Keratinocyte (primary cell): ENCODE results near the gene PCSK2. TPM values are rescaled to one million over a fixed set of nuclear protein-coding genes. Genes with fewer than 3 reads are reported as not detected.

Experiments used
- DNase-seq: peaks from one replicate; pipeline ENCODE4 v3.0.0-alpha.2; 2011; ENCODE audit warnings: low read depth, missing footprints, low spot score
- FAIRE-seq: peaks from 2 replicates; lab custom pipeline; 2011; peaks lifted over from hg19 to GRCh38; lab: Jason Lieb, UNC
- H2AFZ ChIP-seq: 2 replicates; pipeline ENCODE4 v1.6.0; 2012; ENCODE audit warnings: low read length, control low read depth, inconsistent platforms; ENCODE audit not compliant: control insufficient read depth
- H3K27ac ChIP-seq: 2 replicates; pipeline ENCODE4 v1.5.1; 2011; ENCODE audit warnings: low read length; ENCODE audit not compliant: control insufficient read depth, insufficient read depth
- H3K27me3 ChIP-seq: 3 replicates; pipeline ENCODE4 v1.6.0; 2011; ENCODE audit warnings: low read length; ENCODE audit not compliant: control insufficient read depth, insufficient read depth; ENCODE audit errors: extremely low read depth
- H3K36me3 ChIP-seq, 2 experiments: 2 replicates in 1 of 2; 3 replicates in 1 of 2; pipeline ENCODE4 v1.5.1; 2011; ENCODE audit warnings: low read length in 2 of 2, mild to moderate bottlenecking in 1 of 2; ENCODE audit not compliant: control insufficient read depth in 2 of 2, insufficient read depth in 2 of 2; ENCODE audit errors: extremely low read depth in 1 of 2
- H3K4me1 ChIP-seq: 3 replicates; pipeline ENCODE4 v1.5.1; 2011; ENCODE audit warnings: low read length; ENCODE audit not compliant: control insufficient read depth, insufficient read depth; ENCODE audit errors: extremely low read depth
- H3K4me2 ChIP-seq: 3 replicates; pipeline ENCODE4 v1.6.0; 2011; ENCODE audit warnings: low read depth, low read length; ENCODE audit not compliant: control insufficient read depth, insufficient read depth; ENCODE audit errors: extremely low read depth
- H3K4me3 ChIP-seq, 3 experiments: fragments of 200-600 bp in 1 of 3; sonication (generic) in 1 of 3; 2 replicates in 2 of 3; 3 replicates in 1 of 3; pipeline ENCODE4 v1.5.1; 2011 to 2016; ENCODE audit warnings: low read length in 3 of 3, mild to moderate bottlenecking in 3 of 3, control low read depth in 2 of 3, inconsistent platforms in 1 of 3, low read depth in 1 of 3, mixed read lengths in 1 of 3, mixed run types in 1 of 3, moderate library complexity in 1 of 3; ENCODE audit not compliant: control insufficient read depth in 2 of 3, insufficient read depth in 2 of 3; ENCODE audit errors: extremely low read depth in 1 of 3
- H3K79me2 ChIP-seq: 2 replicates; pipeline ENCODE4 v1.6.0; 2012; ENCODE audit warnings: low read length; ENCODE audit not compliant: control insufficient read depth, insufficient read depth
- H3K9ac ChIP-seq: 3 replicates; pipeline ENCODE4 v1.6.0; 2011; ENCODE audit warnings: low read length; ENCODE audit not compliant: control insufficient read depth, insufficient read depth; ENCODE audit errors: extremely low read depth
- H3K9me1 ChIP-seq: 3 replicates; pipeline ENCODE4 v1.6.0; 2011; ENCODE audit warnings: low read length; ENCODE audit not compliant: control insufficient read depth, insufficient read depth; ENCODE audit errors: extremely low read depth
- H3K9me3 ChIP-seq: 2 replicates; pipeline ENCODE4 v1.5.1; 2012; ENCODE audit warnings: low read depth, low read length; ENCODE audit not compliant: control insufficient read depth
- H4K20me1 ChIP-seq: 3 replicates; pipeline ENCODE4 v1.6.0; 2011; ENCODE audit warnings: low read length; ENCODE audit not compliant: control insufficient read depth, insufficient read depth; ENCODE audit errors: extremely low read depth
- EZH2 ChIP-seq: IDR thresholded peaks from one replicate; pipeline ENCODE4 v1.6.1; 2012; ENCODE audit warnings: inconsistent platforms, mild to moderate bottlenecking, low read length, moderate library complexity
- dilution Hi-C: fragments of 300-500 bp; cut with MboI; formaldehyde crosslinking; loops from one replicate; pipeline ENCODE4 v1.7.0; 2020; ENCODE audit warnings: low sequenced_read_pairs; ENCODE audit not compliant: extremely low pct_ligation_motif_present
- polyA plus RNA-seq, 5 experiments: library from polyadenylated mRNA; depleted of rRNA in 3 of 5; stranded (reverse) in 3 of 5; stranded (forward) in 1 of 5; unstranded in 1 of 5; fragments of >200 nt; gene quantifications; 1 replicate in 1 of 5; 2 replicates in 3 of 5; 3 replicates in 1 of 5; pipeline versions ENCODE4 v1.2.1 to v1.2.3, GENCODE V29; 2011 to 2012; ENCODE audit warnings: missing spikeins in 2 of 5, low read depth in 1 of 5, low replicate concordance in 1 of 5
- TF ChIP-seq, protein P1 (sequence below), 3 experiments: IDR thresholded peaks in 1 of 3; conservative IDR thresholded peaks in 1 of 3; optimal IDR thresholded peaks in 1 of 3; 2 replicates in 2 of 3; 3 replicates in 1 of 3; pipeline versions ENCODE3 to v1.5.1; 2011; ENCODE audit warnings: low read length in 3 of 3, mild to moderate bottlenecking in 3 of 3, moderate library complexity in 2 of 3, control low read depth in 1 of 3, inconsistent platforms in 1 of 3; ENCODE audit not compliant: insufficient read depth in 2 of 3; ENCODE audit errors: extremely low read depth in 1 of 3

The PCSK2 gene
- polyA plus RNA-seq, 1 donor (not counting 4 experiments of a cell fraction or from before 2014, with no cell fraction given) = not detected

DNA sequence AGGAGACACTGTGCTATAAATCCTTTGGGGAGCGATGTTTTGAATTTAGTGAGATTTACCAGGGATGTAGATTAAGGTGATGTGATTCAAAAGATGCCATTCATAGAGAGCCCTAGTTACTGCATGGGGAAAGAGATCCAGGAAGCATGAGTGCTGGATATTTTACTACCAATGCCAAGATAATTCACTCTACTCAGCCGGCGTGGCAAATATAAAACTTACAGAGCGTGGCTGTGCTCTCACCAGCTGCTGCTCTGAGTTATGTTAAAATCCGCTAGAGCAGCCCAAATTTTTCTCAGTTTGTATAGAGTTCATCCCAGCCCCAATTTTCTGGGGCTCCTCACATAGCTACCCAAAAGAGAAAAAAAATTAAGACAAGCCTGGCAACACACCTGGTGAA is 255.7 kb downstream of the PCSK2 start:
- no peak overlapping the region for H3K4me3 ChIP-seq
- no peak overlapping the region for H3K4me2 ChIP-seq
- no peaks in the 10 kb centered on the region for H3K4me1 ChIP-seq
- H3K9ac ChIP-seq = no peak overlapping the region
- H3K27ac ChIP-seq = no peak overlapping the region
- no peak for FAIRE-seq
- no peak for DNase-seq
- dilution Hi-C loops = no loop called here
- no peaks in the 10 kb centered on the region for H4K20me1 ChIP-seq
- no peak overlapping the region for H2AFZ ChIP-seq
- no peaks in the 10 kb centered on the region for H3K36me3 ChIP-seq
- no peaks in the 10 kb centered on the region for H3K27me3 ChIP-seq
- TF ChIP-seq, protein P1, sequence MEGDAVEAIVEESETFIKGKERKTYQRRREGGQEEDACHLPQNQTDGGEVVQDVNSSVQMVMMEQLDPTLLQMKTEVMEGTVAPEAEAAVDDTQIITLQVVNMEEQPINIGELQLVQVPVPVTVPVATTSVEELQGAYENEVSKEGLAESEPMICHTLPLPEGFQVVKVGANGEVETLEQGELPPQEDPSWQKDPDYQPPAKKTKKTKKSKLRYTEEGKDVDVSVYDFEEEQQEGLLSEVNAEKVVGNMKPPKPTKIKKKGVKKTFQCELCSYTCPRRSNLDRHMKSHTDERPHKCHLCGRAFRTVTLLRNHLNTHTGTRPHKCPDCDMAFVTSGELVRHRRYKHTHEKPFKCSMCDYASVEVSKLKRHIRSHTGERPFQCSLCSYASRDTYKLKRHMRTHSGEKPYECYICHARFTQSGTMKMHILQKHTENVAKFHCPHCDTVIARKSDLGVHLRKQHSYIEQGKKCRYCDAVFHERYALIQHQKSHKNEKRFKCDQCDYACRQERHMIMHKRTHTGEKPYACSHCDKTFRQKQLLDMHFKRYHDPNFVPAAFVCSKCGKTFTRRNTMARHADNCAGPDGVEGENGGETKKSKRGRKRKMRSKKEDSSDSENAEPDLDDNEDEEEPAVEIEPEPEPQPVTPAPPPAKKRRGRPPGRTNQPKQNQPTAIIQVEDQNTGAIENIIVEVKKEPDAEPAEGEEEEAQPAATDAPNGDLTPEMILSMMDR (optimal IDR thresholded peaks at IDR 0.05 in 1 of 3, IDR thresholded peaks at IDR 0.05 in 1 of 3, conservative IDR thresholded peaks at IDR 0.05 in 1 of 3; ENCODE audit: extremely low read depth in 1 of 3, insufficient read depth in 2 of 3, low read length in 3 of 3) = no peak
- TF ChIP-seq EZH2 = no peak
- H3K79me2 ChIP-seq = no peaks in the 10 kb centered on the region
- H3K9me1 ChIP-seq = no peaks in the 10 kb centered on the region
- H3K9me3 ChIP-seq = no peaks in the 10 kb centered on the region

GRCh38 chr20:17485017-17485416 is 258.2 kb downstream of the PCSK2 start:
- Histone ChIP-seq H3K9me3 (no peaks in the 10 kb centered on the region), H3K27me3 (no peaks in the 10 kb centered on the region), H3K4me1 (no peaks in the 10 kb centered on the region), H3K79me2 (no peaks in the 10 kb centered on the region), H3K27ac (no peak overlapping the region), H3K9ac (no peak overlapping the region), H3K9me1 (no peaks in the 10 kb centered on the region), H3K4me3 (no peak overlapping the region), H2AFZ (no peak overlapping the region), H4K20me1 (no peaks in the 10 kb centered on the region), H3K36me3 (no peaks in the 10 kb centered on the region), H3K4me2 (no peak overlapping the region)
- DNase-seq (no peak), FAIRE-seq (no peak)
- no peak for TF ChIP-seq EZH2
- TF ChIP-seq, protein P1 (optimal IDR thresholded peaks at IDR 0.05 in 1 of 3, IDR thresholded peaks at IDR 0.05 in 1 of 3, conservative IDR thresholded peaks at IDR 0.05 in 1 of 3; ENCODE audit: extremely low read depth in 1 of 3, insufficient read depth in 2 of 3, low read length in 3 of 3) = no peak
- dilution Hi-C loops = no loop called here
